ENCODE data around the gene SENP5. TPM values are rescaled to one million over a fixed set of nuclear protein-coding genes. Genes with fewer than 3 reads are reported as not detected.

The SENP5 gene
- total RNA-seq, 2 experiments from 2014 or later = 62.7 to 64.7 TPM

- no peak for ATAC-seq (ENCODE audit: poor library complexity)
- TF ChIP-seq CTCF (IDR thresholded peaks at IDR 0.05) = no peak
- H3K9me3 Mint-ChIP-seq = no peaks in the 10 kb centered on the region
- POLR2A ChIA-PET = no interaction called here
- H3K4me3 Mint-ChIP-seq = no peak overlapping the region
- Histone ChIP-seq H3K4me1 (ENCODE audit: insufficient read depth, low read length) (no peaks in the 10 kb centered on the region), H3K27me3 (ENCODE audit: control insufficient read depth in 1 of 2, insufficient read depth in 2 of 2, low read length in 2 of 2) (no peaks in the 10 kb centered on the region), H3K36me3 (ENCODE audit: insufficient read depth, low read length) (peaks cover 7% of the 10 kb centered on the region), H3K4me3 (ENCODE audit: low read length) (no peak overlapping the region), H3K9me3 (ENCODE audit: control insufficient read depth in 1 of 2, insufficient read depth in 1 of 2, low read length in 2 of 2) (no peaks in the 10 kb centered on the region), H3K27ac (ENCODE audit: low read depth in 1 of 2, low read length in 2 of 2) (no peak overlapping the region)
- intact Hi-C loops (cut with DNase I, micrococcal nuclease) = loop anchor here (10.0 kb wide), 2 partner anchors 345 to 605 kb away; partner anchors contain the start of gene BDH1 (in 1 of the 2)
- H3K4me1 Mint-ChIP-seq (ENCODE audit: low read depth) = peaks cover 2% of the 10 kb centered on the region
- H3K27me3 Mint-ChIP-seq = no peaks in the 10 kb centered on the region
- CTCF ChIA-PET = no interaction called here
- H3K36me3 Mint-ChIP-seq (ENCODE audit: low read depth) = peaks cover 3% of the 10 kb centered on the region
- no peak overlapping the region for H3K27ac Mint-ChIP-seq
- no peak for DNase-seq
Observed at GRCh38 chr3:196949750-196950149, 82.0 kb downstream of the SENP5 start.

GRCh38 chr3:196951371-196951770 is 83.7 kb downstream of the SENP5 start:
- CTCF ChIA-PET = no interaction called here
- no peak overlapping the region for H3K4me3 ChIP-seq (ENCODE audit: low read length)
- no peak for TF ChIP-seq CTCF (IDR thresholded peaks at IDR 0.05)
- Mint-ChIP-seq H3K36me3 (ENCODE audit: low read depth) (no peaks in the 10 kb centered on the region), H3K4me3 (no peak overlapping the region), H3K27me3 (no peaks in the 10 kb centered on the region), H3K27ac (no peak overlapping the region), H3K4me1 (ENCODE audit: low read depth) (no peaks in the 10 kb centered on the region), H3K9me3 (no peaks in the 10 kb centered on the region)
- POLR2A ChIA-PET = interaction anchor here (1.3 kb wide), 1 partner anchor 9 kb away, joined by 9 read pairs; the partner anchor contains the start of gene NCBP2
- H3K27ac ChIP-seq (ENCODE audit: low read depth in 1 of 2, low read length in 2 of 2) = no peak overlapping the region
- ATAC-seq (ENCODE audit: poor library complexity) (no peak), DNase-seq (no peak)
- H3K36me3 ChIP-seq (ENCODE audit: insufficient read depth, low read length) = peaks cover 2% of the 10 kb centered on the region
- H3K27me3 ChIP-seq (ENCODE audit: control insufficient read depth in 1 of 2, insufficient read depth in 2 of 2, low read length in 2 of 2) = no peaks in the 10 kb centered on the region
- H3K9me3 ChIP-seq (ENCODE audit: control insufficient read depth in 1 of 2, insufficient read depth in 1 of 2, low read length in 2 of 2) = no peaks in the 10 kb centered on the region
- intact Hi-C loops (cut with DNase I, micrococcal nuclease) = no loop called here
- no peaks in the 10 kb centered on the region for H3K4me1 ChIP-seq (ENCODE audit: insufficient read depth, low read length)

- ATAC-seq (ENCODE audit: poor library complexity) (no peak), DNase-seq (no peak)
- intact Hi-C loops (cut with DNase I, micrococcal nuclease) = no loop called here
- Histone ChIP-seq H3K4me1 (ENCODE audit: insufficient read depth, low read length) (no peaks in the 10 kb centered on the region), H3K27me3 (ENCODE audit: control insufficient read depth in 1 of 2, insufficient read depth in 2 of 2, low read length in 2 of 2) (no peaks in the 10 kb centered on the region), H3K4me3 (ENCODE audit: low read length) (no peak overlapping the region), H3K36me3 (ENCODE audit: insufficient read depth, low read length) (no peaks in the 10 kb centered on the region), H3K27ac (ENCODE audit: low read depth in 1 of 2, low read length in 2 of 2) (no peak overlapping the region), H3K9me3 (ENCODE audit: control insufficient read depth in 1 of 2, insufficient read depth in 1 of 2, low read length in 2 of 2) (no peaks in the 10 kb centered on the region)
- Mint-ChIP-seq H3K27ac (no peak overlapping the region), H3K27me3 (no peaks in the 10 kb centered on the region), H3K9me3 (no peaks in the 10 kb centered on the region), H3K4me1 (ENCODE audit: low read depth) (no peaks in the 10 kb centered on the region), H3K4me3 (no peak overlapping the region), H3K36me3 (ENCODE audit: low read depth) (no peaks in the 10 kb centered on the region)
- CTCF ChIA-PET = interaction anchor here (0.7 to 1.5 kb wide), 2 partner anchors 13 to 48 kb away, joined by 4 to 6 read pairs; partner anchors contain the start of gene NCBP2
- POLR2A ChIA-PET = interaction anchor here (2.0 kb wide), 1 partner anchor 12 kb away, joined by 6 read pairs; the partner anchor contains the start of gene NCBP2
- no peak for TF ChIP-seq CTCF (IDR thresholded peaks at IDR 0.05)
Observed at GRCh38 chr3:196954832-196955231, 87.1 kb downstream of the SENP5 start.
